Measurements from ENCODE around the gene SMPD1. TPM values are rescaled to one million over a fixed set of nuclear protein-coding genes. Genes with fewer than 3 reads are reported as not detected.

Gene SMPD1
- total and polyA plus RNA-seq, 9 of the 15 experiments (the other 6 are each of a cell fraction or from before 2014, with no cell fraction given): 0.90 to 9.9 (median 5.2) TPM

GRCh38 chr11:6389905-6390717, at the start of gene SMPD1 (continued):
- TF ChIP-seq ZFX (CRISPR knock-in tag; IDR thresholded peaks at IDR 0.05) (peak; percentile 87), ZNF398 (CRISPR knock-in tag; IDR thresholded peaks at IDR 0.05) (no peak), PHF20 (IDR thresholded peaks at IDR 0.05; ENCODE audit: partially characterized antibody) (peak; percentile 84), CSDE1 (IDR thresholded peaks at IDR 0.05) (no peak), ZNF79 (CRISPR knock-in tag; IDR thresholded peaks at IDR 0.05; ENCODE audit: low read depth) (no peak), ZNF511 (CRISPR knock-in tag; IDR thresholded peaks at IDR 0.05) (peak; percentile 66; the same call in 1 of the 2 replicates), ZBTB7A (IDR thresholded peaks at IDR 0.05; ENCODE audit: borderline replicate concordance, control insufficient read depth, low read depth, low read length) (peak; percentile 73), RFX5 (IDR thresholded peaks at IDR 0.05; ENCODE audit: low read depth, low read length) (no peak), DIDO1 (tag; IDR thresholded peaks at IDR 0.05; ENCODE audit: low read depth) (no peak), HNRNPLL (IDR thresholded peaks at IDR 0.05; ENCODE audit: low read depth, low read length, poor library complexity, severe bottlenecking) (peak; percentile 37), BCL6 (CRISPR knock-in tag; IDR thresholded peaks at IDR 0.05) (no peak), TBP (optimal IDR thresholded peaks at IDR 0.05; ENCODE audit: low read depth, low read length) (no peak), ZNF75A (CRISPR knock-in tag; IDR thresholded peaks at IDR 0.05) (no peak), NFIC (IDR thresholded peaks at IDR 0.05) (peak; percentile 88), DPF2 (IDR thresholded peaks at IDR 0.05) (peak; percentile 75), TEAD4 (IDR thresholded peaks at IDR 0.05; ENCODE audit: low read length) (0 out of 2 replicates have a peak, but pooled peaks have one; percentile 8), TEAD4 (CRISPR knock-in tag; IDR thresholded peaks at IDR 0.05; ENCODE audit: borderline replicate concordance) (no peak), HNRNPL (IDR thresholded peaks at IDR 0.05; ENCODE audit: low read depth, low read length) (no peak), ZNF133 (CRISPR knock-in tag; IDR thresholded peaks at IDR 0.05) (no peak), MAFF (IDR thresholded peaks at IDR 0.05; ENCODE audit: low read length) (no peak), ZNF280B (CRISPR knock-in tag; IDR thresholded peaks at IDR 0.05) (no peak), LARP7 (IDR thresholded peaks at IDR 0.05) (peak; percentile 76; the same call in 1 of the 2 replicates), ZC3H8 (IDR thresholded peaks at IDR 0.05) (no peak), GATAD2B (IDR thresholded peaks at IDR 0.05; ENCODE audit: borderline replicate concordance) (no peak), CHCHD3 (CRISPR knock-in tag; IDR thresholded peaks at IDR 0.05) (no peak)

Measured in K562 (cell line).